ENCODE results near the gene CXXC5.

GRCh38 chr5:139653616-139654015 lies 5.5 kb downstream of the CXXC5 start:
- TF ChIP-seq CTCF (IDR thresholded peaks at IDR 0.05) (no peak), POLR2AphosphoS5 (IDR thresholded peaks at IDR 0.05; ENCODE audit: low read depth, low read length) (no peak), REST (IDR thresholded peaks at IDR 0.05; ENCODE audit: insufficient read depth in 1 of 2, low read depth in 2 of 2, low read length in 1 of 2) (no peak)

Data from Panc1 (cell line).